GM19463 (cell line): ENCODE measurements around the gene SLC12A3.

ENCODE experiments used
- ATAC-seq: cut with Tn5 transposase; IDR thresholded peaks from one replicate; pipeline ENCODE4 v1.9.1; 2021; ENCODE audit warnings: mild to moderate bottlenecking, moderate library complexity; ENCODE audit not compliant: unreplicated experiment

The SLC12A3 gene

DNA sequence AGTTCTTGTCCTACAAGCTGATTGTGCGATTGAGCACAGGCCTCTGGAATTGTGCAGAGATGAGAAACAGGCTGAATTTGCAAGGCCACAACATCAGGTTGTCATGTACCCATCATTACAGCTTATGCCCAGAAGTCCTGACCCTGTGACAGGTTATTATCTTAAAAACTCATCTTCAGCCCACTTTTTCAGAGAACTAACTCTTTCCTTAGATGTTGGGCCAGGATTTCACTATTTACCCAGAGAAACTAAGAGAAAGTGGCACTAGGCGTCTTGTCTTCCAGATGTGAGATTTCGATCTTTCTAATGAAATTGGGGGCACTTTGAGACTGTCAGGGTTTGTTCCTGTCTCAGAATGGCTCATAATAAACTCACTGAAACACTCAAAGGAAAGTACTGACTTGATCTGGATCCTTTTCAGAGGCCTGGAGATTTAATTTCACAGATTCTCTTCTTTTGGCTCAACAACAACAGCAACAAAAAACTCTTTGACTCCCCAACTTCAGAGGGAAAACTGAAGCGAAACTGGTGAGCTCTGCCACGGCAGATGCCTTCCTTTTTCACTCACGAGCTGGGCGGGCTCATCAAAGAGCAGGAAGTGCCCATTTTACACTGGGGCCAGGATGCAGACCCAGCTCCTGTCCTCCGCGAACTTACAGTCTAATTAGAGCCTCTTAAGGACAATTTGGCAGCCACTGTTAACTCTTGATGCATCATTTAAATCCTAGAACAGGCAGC, 17.7 kb upstream of the SLC12A3 start:
- ATAC-seq: no peak

DNA sequence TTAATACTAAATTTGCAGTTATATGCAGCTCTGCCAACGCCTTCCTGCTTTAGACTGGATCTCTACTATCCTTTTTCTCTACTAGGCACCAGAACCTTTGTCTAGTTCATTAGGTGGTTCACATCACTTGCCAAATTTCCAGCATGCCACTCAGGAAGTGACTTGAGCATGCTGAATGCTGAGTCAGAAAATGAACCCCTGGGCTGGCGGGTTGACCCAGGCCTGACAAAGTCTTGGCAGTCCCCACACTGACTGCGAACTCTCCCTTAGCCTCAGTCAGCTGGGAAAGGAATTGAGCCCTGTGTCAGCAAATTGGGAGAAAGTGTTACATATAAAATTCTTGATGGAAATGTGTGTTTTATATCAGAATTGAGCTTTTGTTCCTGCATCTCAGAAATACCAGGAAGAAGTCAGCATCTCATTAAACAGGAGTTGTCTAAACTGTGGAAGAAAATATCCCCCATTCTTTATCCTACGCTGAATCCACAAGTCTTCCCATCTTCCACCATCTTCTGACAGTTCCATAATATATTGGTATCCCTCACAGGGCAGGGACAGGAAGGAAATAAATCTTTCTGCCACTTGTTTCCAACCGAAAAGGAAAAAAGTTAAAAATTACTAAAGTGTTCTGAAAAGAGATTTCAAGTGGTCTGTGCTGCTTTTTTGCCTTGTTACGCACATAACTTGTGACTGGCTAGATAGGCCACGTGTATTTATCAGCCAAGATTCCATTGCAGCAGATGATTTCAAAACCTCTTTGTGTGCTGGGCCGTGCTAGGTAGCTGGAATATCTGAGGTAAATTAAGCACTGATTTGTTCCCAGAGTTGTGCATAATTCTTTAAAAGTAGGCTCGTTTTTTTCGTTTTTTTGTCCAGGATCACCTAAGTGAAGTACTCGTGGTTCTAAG, 16.7 kb upstream of the SLC12A3 start:
- no peak for ATAC-seq

DNA sequence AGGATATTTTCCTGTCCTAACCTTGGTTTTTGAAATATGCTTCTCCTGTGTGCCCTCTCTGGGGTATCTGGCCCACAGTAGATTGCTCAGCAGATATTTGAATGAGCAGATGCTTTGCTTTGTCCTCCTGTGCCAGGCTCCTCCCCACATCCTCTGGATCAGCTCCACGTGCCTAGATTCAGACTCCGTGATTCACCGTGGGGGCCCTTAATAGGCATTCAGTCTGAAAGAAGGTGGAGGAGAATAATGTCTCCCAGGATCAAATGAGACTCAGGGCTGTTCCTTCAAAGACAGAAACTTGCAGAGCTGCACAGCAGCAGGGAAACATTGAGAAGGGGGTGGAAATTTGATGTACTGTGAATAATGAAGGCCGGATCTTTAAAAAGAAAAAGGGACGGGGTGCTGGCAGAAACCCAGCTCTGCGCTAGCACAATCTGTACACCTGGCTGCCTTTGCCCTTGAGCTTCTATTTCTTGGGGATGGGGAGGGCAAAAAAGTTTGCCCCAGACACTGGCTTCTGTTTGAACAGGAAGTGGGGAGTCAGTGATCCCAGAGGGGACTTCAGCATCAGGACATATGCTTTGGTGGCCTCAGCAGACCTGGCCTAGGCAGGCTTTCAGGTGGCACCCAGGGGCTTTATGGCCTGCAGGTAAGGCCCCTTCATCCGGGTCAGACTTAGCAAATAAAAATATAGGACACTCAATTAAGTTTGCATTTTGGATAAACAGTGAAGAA, 15.9 kb upstream of the SLC12A3 start:
- no peak for ATAC-seq

DNA sequence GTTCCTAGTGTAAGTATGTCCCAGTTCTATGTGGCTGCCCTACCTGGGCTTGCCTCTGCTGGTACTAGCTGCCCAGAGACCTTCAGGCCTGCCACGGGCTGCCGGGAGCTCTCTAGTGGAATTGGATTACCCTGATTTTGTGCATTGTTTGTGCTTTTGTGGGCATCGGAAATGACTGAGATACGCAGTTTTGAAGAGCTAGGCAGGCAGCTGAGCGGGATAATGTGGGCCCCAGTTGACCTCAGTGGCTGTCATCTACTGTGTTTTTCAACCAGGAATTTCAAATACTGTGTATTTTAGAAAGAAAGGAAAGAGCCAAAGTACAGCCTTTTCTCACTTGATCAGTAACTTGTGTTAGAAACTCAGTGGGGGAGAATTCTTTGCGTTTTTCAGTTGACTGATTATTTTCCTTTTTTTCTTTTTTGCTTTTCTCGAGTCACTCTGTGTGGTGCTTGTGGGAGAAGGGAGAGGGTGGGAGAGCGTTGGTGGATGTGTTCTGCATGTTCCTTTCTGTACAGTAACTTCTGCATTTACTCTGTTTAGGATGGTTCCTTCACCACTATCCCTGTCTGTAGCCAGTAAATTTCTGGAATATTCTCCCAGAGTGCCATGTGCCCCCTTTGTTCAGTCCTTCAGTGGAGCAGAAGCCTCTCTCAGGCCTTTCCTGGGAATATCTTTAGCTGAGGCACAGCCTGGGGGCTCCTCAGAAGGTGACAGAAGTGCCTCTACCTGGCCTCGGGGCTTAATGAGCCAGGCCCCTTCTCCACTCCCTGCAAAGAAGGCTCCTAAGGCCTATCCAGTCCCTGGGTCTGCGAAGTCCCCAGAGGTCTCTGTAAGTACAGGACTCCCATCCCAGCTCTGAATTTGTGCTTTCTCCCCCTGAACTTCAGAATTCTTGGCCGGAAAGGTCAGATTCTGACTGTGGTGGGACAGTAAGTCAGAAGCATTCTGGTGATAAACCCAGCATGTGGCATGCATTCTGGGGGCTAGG, 15.0 kb upstream of the SLC12A3 start:
- no peak for ATAC-seq

DNA sequence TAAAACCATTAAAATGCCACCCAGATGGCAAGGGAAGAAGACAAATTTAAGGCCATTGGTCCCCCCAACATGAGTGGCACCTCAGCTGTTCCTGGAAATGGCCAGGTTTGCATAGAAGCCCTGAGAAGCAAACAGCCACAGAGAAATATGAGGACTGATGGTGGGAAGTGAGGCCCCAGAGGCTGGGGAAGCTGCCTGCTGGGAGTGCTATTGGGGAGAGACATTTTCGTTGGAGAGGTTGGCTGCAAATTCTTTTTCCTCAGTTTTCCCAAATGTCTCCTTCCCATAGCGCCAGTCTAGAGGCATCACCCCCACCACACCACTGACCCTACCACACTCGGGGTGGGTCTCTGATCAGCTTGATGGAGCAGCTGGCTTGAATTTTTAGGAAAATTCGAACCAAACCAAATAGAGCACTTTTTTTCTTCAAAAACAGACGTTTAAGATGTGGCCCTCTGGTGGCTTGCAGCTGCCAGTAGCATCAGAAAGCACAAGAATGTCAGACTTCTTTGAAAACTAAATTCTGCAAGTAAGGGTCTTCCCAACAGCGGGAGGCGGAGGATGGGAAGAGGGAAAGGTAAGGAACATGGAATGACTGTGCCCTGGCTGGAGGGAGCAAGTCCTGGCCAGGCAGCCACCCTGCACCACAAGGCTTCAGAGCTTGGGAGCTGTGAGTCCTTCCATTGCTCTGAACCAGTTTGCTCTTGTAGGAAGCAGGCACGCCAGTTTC, 13.2 kb upstream of the SLC12A3 start:
- ATAC-seq: no peak

DNA sequence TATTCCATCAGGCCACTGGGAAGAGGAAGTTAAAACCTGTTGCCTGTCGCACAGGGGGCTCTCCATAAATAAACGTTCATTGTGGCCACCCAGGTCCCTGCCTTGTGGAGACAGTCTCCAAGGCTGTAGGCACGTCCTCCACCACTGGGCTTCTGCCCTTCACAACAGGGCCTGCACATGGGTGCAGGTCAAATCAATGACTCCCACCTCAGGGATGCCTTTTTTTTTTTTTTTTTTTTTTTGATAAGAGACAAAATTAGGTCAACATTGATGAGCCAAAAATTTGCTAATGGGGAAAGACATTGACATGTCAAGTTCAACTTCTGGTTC, 12.6 kb upstream of the SLC12A3 start:
- ATAC-seq: no peak

DNA sequence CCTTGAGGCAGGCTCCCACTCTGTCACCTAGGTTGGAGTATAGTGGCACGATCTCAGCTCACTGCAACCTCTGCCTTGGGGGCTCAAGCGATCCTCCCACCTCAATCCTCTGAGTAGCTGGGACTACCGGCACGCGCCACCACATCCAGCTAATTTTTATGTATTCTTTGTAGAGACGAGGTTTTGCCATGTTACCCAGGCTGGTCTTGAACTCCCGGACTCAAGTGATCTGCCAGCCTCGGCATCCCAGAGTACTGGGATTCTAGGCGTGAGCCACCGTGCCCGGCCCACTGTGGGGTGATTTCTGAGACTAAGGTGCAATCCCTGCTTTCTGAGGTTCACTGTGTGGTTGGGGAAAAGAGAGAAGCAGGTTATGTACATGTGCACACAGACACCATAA, 12.0 kb upstream of the SLC12A3 start:
- no peak for ATAC-seq

DNA sequence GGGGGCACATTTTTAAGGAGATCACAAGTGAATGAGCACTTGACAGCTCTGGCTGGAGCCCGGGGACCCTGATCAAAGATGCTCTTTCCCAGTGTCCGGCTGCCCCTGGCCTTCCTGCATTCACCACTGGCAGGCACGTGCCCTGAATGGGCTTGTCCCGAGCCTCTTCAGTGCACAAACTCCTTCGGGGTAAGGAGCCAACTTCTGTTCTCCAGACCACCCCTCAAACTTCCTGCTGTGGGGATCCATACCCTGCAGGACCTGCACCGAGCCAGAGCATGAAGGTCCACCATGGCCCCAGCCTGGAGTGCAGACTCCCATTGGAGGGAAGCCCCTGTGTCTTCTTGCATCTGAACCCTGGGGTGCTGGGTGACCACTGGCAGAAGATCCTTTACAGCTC, 9.8 kb upstream of the SLC12A3 start:
- no peak for ATAC-seq

DNA sequence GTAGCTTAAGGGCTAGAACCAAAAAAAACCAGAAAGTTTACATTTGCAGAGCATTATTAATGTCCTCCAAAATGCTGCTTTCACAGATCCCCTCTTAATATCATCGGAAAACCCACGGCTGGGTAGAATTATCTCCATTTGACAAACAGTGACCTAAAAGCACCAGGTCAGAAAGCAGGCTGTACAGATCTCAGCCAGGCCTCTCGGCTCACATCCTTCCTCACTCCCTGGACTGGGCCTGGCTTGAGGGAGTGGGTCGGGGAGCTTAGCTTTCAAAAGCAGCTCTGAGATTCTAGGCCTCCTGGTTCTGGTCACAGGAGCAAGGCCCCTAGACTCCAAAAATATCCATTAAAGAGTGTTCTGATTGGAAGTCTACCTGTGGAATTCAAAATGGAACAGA, 9.1 kb upstream of the SLC12A3 start:
- ATAC-seq: no peak

DNA sequence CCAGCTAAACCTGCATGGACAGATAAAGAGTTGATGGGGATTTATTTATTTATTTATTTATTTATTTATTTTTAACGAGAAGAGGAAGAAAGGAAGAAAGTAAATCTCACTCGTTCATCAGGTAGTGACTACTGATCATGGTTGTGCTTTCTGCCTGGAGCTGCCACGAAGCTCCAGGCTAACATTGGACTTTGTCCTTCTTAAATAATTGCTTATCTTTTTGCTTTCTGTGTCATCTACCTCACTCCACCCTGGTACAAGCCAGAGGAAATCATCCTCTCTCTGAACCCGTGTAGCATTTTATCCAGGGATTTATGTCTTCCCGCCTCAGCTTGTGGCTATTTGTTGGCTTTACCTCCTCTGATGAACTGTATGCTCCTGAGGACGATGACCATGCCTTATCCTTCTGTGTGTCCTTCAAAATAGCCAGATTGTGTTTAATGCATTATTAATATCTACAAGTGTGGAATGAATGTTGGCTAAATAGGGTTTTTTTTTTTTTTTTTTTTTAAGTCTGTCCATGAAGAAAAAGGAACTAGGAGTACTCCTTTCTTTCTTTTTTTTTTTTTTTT, 8.0 kb upstream of the SLC12A3 start:
- no peak for ATAC-seq

DNA sequence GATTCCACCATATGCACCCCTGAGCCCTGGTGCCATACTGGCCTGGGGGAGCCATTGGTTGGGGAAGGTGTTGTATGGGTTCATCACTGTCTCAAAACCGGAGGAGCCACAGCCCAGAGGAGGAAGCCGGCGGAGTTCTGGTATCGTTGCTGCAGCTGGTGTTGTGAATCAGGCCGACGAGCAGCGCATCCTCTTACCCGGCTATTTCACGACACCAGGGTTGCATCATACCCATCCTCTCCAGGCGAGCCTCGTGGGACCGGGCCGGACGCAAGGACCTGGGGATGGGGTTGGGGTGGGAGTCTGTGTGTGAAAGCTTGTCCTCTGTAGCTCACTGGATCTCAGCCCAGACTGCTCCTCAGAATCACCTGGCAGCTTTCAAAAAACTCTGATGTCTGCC, 6.6 kb upstream of the SLC12A3 start:
- ATAC-seq: no peak

DNA sequence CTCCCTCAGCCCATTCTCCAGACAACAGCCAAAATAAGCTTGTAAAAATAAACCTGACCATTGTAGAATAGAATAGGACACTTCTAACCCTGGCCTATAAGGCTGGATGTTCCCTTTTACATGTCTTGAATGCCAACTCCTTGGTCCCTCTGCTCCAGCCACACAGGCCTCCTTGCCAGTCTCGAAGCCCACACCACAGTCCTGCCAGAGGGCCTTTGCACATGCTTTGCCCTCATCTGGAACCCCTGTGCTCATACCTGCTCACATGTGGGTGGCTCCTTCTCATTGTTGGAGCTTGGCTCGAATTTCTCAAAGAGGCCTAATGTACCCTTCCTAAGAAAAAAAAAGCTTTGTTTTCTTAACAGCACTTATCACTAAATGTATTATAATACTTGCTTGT, 5.4 kb upstream of the SLC12A3 start:
- no peak for ATAC-seq

DNA sequence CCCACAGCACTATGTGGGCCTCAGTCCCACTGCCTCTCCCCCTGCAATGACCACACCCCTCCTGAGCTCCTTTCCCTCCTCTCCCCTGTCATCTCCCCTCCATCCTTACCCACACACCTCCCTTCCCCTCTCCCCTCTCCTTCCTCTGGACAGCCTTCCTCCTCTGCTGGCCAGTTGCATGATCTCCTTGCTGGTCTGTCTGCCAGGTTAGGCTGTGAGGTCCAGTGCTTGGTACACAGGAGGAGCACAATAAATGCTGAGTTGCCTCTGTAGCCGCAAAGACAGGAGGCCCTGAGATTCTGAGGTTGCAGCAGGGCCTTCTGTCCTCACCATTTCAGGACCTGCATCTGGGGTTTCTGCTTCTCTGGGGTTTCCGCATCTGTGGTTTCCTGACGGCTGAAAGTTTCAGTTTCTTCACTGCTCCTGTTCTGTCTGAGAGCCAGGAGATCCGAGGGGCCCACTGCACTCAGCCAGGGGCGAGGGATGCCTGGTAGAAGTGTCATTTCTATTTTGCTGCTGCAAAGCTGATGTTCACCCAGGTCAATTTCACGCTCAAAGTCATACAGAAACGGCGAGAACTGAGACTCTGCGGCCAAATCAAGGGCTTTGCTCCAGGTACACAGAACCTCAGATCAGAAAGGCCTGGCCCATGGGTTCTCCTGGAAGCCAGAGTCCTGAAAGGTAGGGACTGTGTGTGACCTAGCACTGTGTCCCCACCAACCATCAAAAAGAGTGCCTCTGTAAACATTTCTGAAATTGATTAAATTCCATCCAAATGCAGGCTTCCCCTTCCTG, 4.6 kb upstream of the SLC12A3 start:
- ATAC-seq: peak; percentile 89

DNA sequence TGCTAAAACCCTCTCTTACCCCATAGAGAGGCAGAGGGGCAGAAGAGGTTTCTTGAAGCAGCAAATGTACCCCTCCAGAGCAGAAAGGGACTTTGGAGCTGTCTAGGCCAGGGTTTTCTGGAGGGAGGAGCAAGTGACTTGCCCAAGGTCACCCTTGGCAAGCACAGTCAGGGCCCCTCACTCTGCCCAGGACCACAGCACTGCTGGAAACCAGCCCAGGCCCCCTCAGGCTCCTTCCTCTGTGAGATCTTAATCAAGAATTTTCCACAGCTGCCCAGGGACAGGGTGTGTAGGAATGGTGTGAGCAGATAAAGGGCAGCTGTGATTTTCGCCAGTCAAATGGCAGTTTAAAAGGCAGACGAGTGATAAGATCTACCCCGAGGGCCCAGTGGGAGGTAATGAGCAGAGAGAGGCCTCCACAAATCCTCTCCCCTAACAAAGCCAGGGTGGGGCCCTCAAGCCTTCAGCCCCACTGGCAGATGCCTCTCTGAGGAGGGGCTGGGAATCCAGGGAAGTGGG, 3.9 kb upstream of the SLC12A3 start:
- ATAC-seq: no peak

DNA sequence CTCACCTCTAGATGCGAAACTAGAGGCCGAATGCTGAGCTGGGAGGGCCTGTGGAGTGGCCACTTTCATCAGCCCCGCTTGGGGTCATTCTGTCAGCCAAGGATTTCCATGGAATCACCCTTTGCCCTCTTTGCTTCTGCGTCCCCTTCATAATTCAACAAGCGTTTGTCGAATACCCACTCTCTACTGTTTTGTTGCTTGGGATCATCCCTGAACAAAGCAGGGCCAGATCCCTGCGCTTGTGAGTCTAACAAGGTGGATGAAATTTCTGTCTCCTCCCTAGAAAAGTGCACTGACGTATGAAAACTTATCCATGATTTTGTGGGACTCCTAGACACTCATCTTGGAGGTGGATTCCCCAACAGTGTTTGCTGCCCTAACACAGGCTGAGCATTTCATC, 3.3 kb upstream of the SLC12A3 start:
- ATAC-seq: no peak

DNA sequence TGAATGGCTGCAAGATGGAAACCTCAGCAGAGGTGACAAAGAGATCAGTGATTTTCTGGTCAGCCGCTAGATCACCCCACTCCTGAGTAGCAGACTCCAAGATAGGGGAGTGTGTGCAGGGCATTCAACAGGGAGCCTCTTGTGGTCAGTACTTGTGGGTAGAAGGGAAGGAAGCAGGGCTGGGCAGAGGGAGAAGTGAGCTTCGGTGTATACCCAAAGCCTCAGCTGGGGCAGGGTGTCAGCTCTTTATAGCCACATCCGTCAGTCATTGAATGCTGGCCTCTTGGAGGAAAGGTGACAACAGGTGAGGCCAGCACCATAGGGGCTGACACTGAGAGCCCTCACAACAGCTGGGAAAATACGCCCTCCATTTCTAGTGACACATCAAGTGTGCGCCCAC, 2.2 kb upstream of the SLC12A3 start:
- no peak for ATAC-seq

DNA sequence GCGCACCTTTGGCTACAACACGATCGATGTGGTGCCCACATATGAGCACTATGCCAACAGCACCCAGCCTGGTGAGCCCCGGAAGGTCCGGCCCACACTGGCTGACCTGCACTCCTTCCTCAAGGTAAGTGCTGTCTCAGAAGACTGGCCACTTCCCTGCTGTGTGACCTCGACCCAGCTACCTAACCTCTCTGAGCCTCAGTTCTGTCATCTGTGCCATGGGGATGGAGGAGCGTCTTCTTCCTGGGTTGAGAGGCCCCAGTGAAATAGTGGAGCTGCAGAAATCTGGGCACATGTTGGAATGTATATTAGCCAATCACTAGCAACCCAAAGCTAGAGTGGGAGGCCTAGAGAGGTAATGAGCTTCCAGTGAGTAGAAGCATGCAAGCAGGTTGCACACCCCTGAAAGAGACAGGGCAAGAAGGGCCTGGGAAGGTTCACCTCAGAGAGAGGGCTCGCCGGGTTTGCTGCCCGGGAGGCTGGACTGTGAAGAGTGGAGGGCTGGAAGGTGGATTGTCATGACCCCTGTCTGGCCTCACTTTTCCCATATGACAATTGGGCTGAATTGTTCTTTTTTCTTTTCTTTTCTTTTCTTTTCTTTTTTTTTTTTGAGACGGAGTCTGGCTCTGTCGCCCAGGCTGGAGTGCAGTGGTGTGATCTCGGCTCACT, 521 bp downstream of the SLC12A3 start:
- no peak for ATAC-seq
